Hepatocyte (in vitro differentiated cells): ENCODE measurements around the gene KANK3. TPM values are rescaled to one million over a fixed set of nuclear protein-coding genes. Genes with fewer than 3 reads are reported as not detected.
A peak's percentile ranks its signal among the peaks of the same experiment; 100 is the strongest.

Source experiments
- DNase-seq: peaks from one replicate; pipeline ENCODE4 v3.0.0-alpha.2; 2016; ENCODE audit warnings: low spot score
- H2AFZ ChIP-seq: fragments of 200-600 bp; sonication (generic); 2 replicates; pipeline ENCODE4 v1.6.0; 2016; ENCODE audit warnings: antibody characterized with exemption, mild to moderate bottlenecking
- H3K27ac ChIP-seq: fragments of 200-600 bp; sonication (generic); 2 replicates; pipeline ENCODE4 v1.5.1; 2016; ENCODE audit warnings: mild to moderate bottlenecking
- H3K27me3 ChIP-seq: fragments of 200-600 bp; sonication (generic); 2 replicates; pipeline ENCODE4 v1.6.1; 2016
- H3K36me3 ChIP-seq: fragments of 200-600 bp; sonication (generic); replicated peaks from 2 replicates; pipeline ENCODE4 v1.5.1; 2016; ENCODE audit warnings: low read depth; ENCODE audit not compliant: insufficient read depth
- H3K4me1 ChIP-seq: fragments of 200-600 bp; sonication (generic); 2 replicates; pipeline ENCODE4 v1.5.1; 2016; ENCODE audit warnings: mild to moderate bottlenecking, moderate library complexity; ENCODE audit not compliant: insufficient read depth
- H3K4me2 ChIP-seq: fragments of 200-600 bp; sonication (generic); 2 replicates; pipeline ENCODE4 v1.6.0; 2016
- H3K4me3 ChIP-seq: fragments of 200-600 bp; sonication (generic); 2 replicates; pipeline ENCODE4 v1.5.1; 2016; ENCODE audit warnings: mild to moderate bottlenecking
- H3K79me2 ChIP-seq: fragments of 200-600 bp; sonication (generic); 2 replicates; pipeline ENCODE4 v1.6.0; 2017; ENCODE audit warnings: mild to moderate bottlenecking
- H3K9me2 ChIP-seq: fragments of 200-600 bp; sonication (generic); replicated peaks from 2 replicates; pipeline ENCODE4 v1.6.0; 2017; ENCODE audit warnings: mild to moderate bottlenecking; ENCODE audit not compliant: insufficient read depth
- H3K9me3 ChIP-seq: fragments of 200-600 bp; sonication (generic); 2 replicates; pipeline ENCODE4 v1.5.1; 2016; ENCODE audit warnings: low read depth, mild to moderate bottlenecking
- H4K20me1 ChIP-seq: fragments of 200-600 bp; sonication (generic); 2 replicates; pipeline ENCODE4 v1.6.0; 2016; ENCODE audit warnings: mild to moderate bottlenecking; ENCODE audit not compliant: insufficient read depth, poor library complexity, severe bottlenecking
- EZH2 ChIP-seq: fragments of 200-600 bp; sonication (generic); IDR thresholded peaks from 2 replicates; pipeline ENCODE4 v1.6.1; 2016; ENCODE audit warnings: antibody characterized with exemption, mild to moderate bottlenecking, borderline replicate concordance
- EZH2phosphoT487 ChIP-seq: fragments of 200-600 bp; sonication (generic); IDR thresholded peaks from one replicate; pipeline ENCODE4 v1.6.1; 2018; ENCODE audit warnings: antibody characterized with exemption, mild to moderate bottlenecking, low read depth, moderate library complexity; ENCODE audit not compliant: unreplicated experiment, severe bottlenecking
- WGBS: methylation state at CpG from one replicate; pipeline ENCODE4 v1.1.6; 2016; ENCODE audit warnings: low lambda C conversion rate; ENCODE audit errors: missing lambda C conversion rate; 5-methylcytosine and 5-hydroxymethylcytosine counted together
- polyA plus RNA-seq: library from polyadenylated mRNA; unstranded; fragments of >200 nt; fragmentation: Nextera tagmentation; extraction: Ambion mirVana; gene quantifications from 2 replicates; pipeline ENCODE4 v1.2.1, GENCODE V29; 2016
- total RNA-seq: library from RNA; depleted of rRNA; stranded (reverse); fragments of >200 nt; gene quantifications from 2 replicates; pipeline ENCODE4 v1.2.3, GENCODE V29; 2014
- TF ChIP-seq, protein P1 (sequence below): fragments of 200-600 bp; sonication (generic); IDR thresholded peaks from 2 replicates; pipeline ENCODE4 v1.5.1; 2016; ENCODE audit warnings: antibody characterized with exemption, mild to moderate bottlenecking; ENCODE audit not compliant: poor library complexity

The KANK3 gene
- total and polyA plus RNA-seq, 2 experiments from 2014 or later = 1.2 to 3.2 TPM

DNA sequence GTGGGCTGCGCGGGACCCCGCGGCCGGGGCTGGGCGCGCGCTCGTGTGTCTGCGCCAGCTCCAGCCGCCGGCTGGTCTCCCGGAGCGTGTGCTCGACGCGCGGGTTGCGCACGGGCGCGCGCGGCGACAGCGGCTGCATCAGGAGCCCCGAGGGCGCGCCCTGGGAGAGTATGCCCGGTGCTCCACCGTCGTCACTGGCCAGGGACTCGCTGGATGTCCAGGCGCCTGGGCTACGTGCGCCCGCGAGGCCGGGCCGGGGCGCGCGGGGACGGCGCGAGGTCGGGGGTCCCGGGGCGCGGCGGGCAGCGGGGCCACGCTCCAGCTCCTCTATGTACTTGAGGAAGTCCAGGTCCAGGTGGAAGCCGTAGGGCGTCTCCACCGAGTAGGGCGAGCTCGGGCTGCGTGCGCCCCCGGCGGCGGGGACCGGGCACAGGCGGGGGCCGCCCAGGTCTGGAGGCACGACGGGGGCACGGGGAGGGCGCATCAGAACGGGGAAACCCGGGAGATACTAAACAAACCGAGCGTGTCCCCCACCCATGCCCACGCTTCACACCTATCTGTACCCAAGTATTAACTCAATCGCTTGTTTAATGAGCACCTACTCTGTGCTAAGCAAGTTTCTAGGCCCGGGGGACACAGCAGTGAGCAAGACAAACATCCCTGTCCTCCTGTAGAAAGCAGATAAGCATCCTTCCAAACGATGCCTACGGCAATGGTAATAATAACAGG lies 7.6 kb downstream of the KANK3 start:
- Histone ChIP-seq H3K27ac (no peak overlapping the region), H3K9me3 (no peaks in the 10 kb centered on the region), H3K79me2 (no peaks in the 10 kb centered on the region), H3K9me2 (no peaks in the 10 kb centered on the region), H3K36me3 (no peaks in the 10 kb centered on the region), H3K4me1 (peaks cover 10% of the 10 kb centered on the region), H2AFZ (no peak overlapping the region), H3K27me3 (peaks cover 37% of the 10 kb centered on the region), H4K20me1 (no peaks in the 10 kb centered on the region), H3K4me3 (no peak overlapping the region), H3K4me2 (peak overlapping the region; percentile 72)
- WGBS = 9% methylated on average over 50 of the region's 79 CpGs
- no peak for TF ChIP-seq EZH2phosphoT487
- TF ChIP-seq, protein P1, sequence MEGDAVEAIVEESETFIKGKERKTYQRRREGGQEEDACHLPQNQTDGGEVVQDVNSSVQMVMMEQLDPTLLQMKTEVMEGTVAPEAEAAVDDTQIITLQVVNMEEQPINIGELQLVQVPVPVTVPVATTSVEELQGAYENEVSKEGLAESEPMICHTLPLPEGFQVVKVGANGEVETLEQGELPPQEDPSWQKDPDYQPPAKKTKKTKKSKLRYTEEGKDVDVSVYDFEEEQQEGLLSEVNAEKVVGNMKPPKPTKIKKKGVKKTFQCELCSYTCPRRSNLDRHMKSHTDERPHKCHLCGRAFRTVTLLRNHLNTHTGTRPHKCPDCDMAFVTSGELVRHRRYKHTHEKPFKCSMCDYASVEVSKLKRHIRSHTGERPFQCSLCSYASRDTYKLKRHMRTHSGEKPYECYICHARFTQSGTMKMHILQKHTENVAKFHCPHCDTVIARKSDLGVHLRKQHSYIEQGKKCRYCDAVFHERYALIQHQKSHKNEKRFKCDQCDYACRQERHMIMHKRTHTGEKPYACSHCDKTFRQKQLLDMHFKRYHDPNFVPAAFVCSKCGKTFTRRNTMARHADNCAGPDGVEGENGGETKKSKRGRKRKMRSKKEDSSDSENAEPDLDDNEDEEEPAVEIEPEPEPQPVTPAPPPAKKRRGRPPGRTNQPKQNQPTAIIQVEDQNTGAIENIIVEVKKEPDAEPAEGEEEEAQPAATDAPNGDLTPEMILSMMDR = no peak
- TF ChIP-seq EZH2 = no peak
- DNase-seq = no peak

DNA sequence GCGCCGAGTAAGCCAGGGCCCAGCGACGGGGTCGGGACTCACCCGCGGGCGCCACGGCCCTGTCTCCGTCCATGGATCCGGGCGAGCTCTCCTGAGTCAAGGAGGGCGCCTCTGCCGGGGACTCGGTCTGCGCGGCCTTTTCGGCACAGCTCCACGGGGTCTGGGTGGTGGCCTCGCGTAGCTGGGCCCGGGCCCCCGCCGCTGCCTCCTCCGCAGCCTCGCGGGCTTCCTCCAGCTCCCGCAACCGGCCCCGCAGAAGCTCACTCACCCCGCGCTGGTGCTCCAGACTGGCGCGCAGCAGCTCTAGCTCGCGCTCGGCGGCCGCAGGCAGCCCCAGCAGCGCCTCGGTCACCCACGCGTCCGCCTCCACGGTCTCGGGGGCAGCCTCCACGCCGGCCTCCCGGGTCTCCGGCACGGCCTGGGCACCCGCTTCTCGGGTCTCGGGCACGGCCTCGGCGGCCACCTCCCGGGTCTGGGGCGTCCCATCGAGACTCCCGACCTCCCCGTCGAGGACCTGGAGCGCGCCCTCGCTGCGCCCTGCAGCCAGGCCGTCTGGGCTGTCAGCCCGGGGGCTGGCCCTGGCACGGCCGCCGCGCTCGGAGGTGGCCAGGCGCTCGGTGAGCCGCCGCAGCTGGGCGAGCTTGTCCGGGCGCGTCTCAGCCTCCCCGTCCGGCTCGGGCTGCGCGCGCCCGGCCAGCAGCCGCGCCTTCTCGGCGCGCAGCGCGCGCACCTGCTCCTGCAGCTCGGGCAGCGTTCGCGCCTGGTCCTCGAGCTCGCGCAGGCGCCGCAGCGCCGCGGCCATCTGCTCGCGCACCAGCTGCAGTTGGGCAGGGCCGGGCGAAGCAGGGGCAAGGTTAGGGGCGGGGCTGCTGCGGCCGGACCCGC lies 8.4 kb downstream of the KANK3 start:
- Histone ChIP-seq H3K4me3 (no peak overlapping the region), H3K27me3 (peaks cover 37% of the 10 kb centered on the region), H3K79me2 (no peaks in the 10 kb centered on the region), H3K9me2 (no peaks in the 10 kb centered on the region), H3K27ac (no peak overlapping the region), H4K20me1 (no peaks in the 10 kb centered on the region), H3K36me3 (no peaks in the 10 kb centered on the region), H3K4me1 (peaks cover 10% of the 10 kb centered on the region), H3K4me2 (peak overlapping the region; percentile 72), H2AFZ (no peak overlapping the region), H3K9me3 (no peaks in the 10 kb centered on the region)
- TF ChIP-seq EZH2 = no peak
- TF ChIP-seq, protein P1 = no peak
- no peak for TF ChIP-seq EZH2phosphoT487
- 8% methylated on average over 93 of the region's 117 CpGs for WGBS
- peak; percentile 83 for DNase-seq

DNA sequence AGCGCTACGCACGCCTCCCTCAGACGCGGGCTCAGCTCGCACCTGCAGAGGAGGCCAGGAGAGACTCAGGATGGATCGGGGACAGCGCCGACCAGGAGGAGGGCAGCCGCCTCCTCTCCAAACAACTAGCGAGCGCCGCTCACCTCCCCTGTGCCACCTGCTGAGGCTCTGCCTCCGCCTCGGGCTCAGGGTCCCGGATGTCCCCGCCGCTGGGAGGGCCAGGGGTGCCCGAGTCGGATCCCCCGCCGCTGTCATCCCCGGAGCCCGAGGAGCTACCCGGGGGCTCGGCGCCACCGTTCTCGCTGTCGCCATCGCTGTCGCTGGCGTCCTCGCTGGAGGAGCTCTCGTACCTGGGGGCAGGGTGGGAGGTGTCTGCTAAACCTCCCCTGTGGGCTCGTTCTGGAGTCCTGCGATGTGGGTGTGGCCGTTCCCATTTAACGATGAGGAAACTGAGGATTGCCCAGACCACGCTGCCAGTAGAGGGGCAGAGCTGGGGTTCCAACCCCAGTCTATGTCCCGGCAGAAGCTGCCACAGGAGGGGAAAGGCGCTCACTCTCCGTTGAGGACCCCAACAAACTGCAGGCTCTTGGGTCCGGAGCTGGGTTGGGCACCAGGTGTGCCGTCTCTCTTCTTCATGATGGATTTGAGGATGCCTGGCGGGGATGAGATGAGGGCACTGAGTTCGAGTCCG lies 9.2 kb downstream of the KANK3 start:
- Histone ChIP-seq H3K4me1 (peaks cover 10% of the 10 kb centered on the region), H3K9me2 (no peaks in the 10 kb centered on the region), H3K79me2 (no peaks in the 10 kb centered on the region), H3K27ac (no peak overlapping the region), H3K36me3 (no peaks in the 10 kb centered on the region), H3K27me3 (peaks cover 34% of the 10 kb centered on the region), H3K4me3 (no peak overlapping the region), H2AFZ (no peak overlapping the region), H4K20me1 (no peaks in the 10 kb centered on the region), H3K4me2 (peak overlapping the region; percentile 72), H3K9me3 (no peaks in the 10 kb centered on the region)
- no peak for DNase-seq
- TF ChIP-seq, protein P1 = no peak
- no peak for TF ChIP-seq EZH2
- WGBS = 14% methylated on average over 41 of the region's 48 CpGs
